Neutrophil (primary cell): Measurements from ENCODE around the gene TAF9.

Source experiments
- H3K27ac ChIP-seq: fragments of 200-600 bp; sonication (generic); 2 replicates; pipeline ENCODE4 v1.5.1; 2016; ENCODE audit warnings: mild to moderate bottlenecking, moderate library complexity
- H3K27me3 ChIP-seq: fragments of 200-600 bp; sonication (generic); 2 replicates; pipeline ENCODE4 v1.6.0; 2016; ENCODE audit warnings: mild to moderate bottlenecking
- H3K36me3 ChIP-seq: fragments of 200-600 bp; sonication (generic); 2 replicates; pipeline ENCODE4 v1.5.1; 2017
- H3K4me1 ChIP-seq, 2 experiments: fragments of 200-600 bp in 1 of 2; sonication (generic) in 1 of 2; 1 replicate in 1 of 2; 2 replicates in 1 of 2; pipeline versions ENCODE4 v1.5.1 to v1.6.1; 2013 to 2016; ENCODE audit warnings: low read depth in 1 of 2, low read length in 1 of 2, mild to moderate bottlenecking in 1 of 2, moderate library complexity in 1 of 2; ENCODE audit not compliant: control insufficient read depth in 1 of 2, insufficient read depth in 1 of 2
- H3K4me3 ChIP-seq, 2 experiments: fragments of 200-600 bp in 1 of 2; sonication (generic) in 1 of 2; 1 replicate in 1 of 2; 2 replicates in 1 of 2; pipeline ENCODE4 v1.5.1; 2013 to 2016; ENCODE audit warnings: low read depth in 1 of 2, low read length in 1 of 2, mild to moderate bottlenecking in 1 of 2, moderate library complexity in 1 of 2
- H3K9me3 ChIP-seq: fragments of 200-600 bp; sonication (generic); 2 replicates; pipeline ENCODE4 v1.5.1; 2016
- CTCF ChIP-seq: fragments of 200-600 bp; sonication (generic); IDR thresholded peaks from 2 replicates; pipeline ENCODE4 v1.5.1; 2016; ENCODE audit warnings: antibody characterized with exemption

TAF9 gene

DNA sequence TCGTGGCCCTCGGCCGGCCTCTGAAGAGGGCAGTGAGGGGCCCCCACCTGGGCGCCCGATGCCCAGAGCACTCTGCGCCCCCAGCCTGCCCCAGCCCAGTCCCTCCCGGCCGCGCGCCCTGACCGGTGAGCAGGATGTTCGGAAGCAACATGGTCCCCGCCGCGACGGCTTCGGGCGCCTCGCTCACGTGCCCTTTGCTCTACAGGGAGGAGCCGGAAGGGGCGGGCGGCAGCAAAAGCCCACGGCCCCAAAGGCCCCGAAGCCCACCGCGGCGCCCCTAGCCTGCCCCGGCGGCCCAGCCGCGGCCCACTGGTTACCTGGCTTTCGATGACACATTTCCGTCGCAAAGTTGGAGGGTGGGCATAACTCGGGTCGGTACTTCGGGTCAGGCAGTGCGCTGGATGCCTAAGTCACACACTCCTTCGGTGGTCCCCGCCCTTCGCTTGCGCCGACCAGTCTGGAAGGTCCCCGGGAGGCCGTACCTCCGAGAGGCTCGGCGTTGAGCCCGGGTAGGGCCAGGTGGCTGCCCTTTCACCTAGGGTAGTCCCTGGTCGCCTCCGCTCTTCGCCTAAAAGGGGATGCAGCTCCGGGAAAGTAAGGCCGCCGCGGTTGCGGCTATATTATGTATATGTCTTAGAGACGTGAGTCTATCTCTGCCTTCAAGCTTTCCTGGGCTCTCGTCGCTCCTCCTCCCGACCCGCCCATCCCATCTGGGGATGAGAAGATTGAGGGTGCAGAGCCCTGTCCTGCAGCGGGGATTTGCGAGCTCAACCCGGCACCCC lies at the start of gene TAF9, which contains the start of the genes AK6 and RAD17:
Gene TAF9 (minus strand): TSS at position 181 of the 782 bp plus-strand sequence. CDS start 3,783 bp downstream, outside the sequence.
Gene AK6 (minus strand): TSS at position 181 of the 782 bp plus-strand sequence. CDS start 30 bp downstream, at position 151.
Gene RAD17 (plus strand): TSS at position 479 of the 782 bp plus-strand sequence. CDS start 2,391 bp downstream, outside the sequence.
- peak within 1 kb of the TSS; percentile 99 for H3K27ac ChIP-seq
- H3K9me3 ChIP-seq = no peaks in the 10 kb centered on the region
- peaks cover 23 to 24% of the 10 kb centered on the region in 2 experiments for H3K4me1 ChIP-seq
- peaks cover 17% of the 10 kb centered on the region for H3K36me3 ChIP-seq
- H3K27me3 ChIP-seq = no peaks in the 10 kb centered on the region
- H3K4me3 ChIP-seq = peak within 1 kb of the TSS; percentile 86 to 98
- TF ChIP-seq CTCF = peak; percentile 28

GRCh38 chr5:69418554-69418953 lies 49.2 kb upstream of the TAF9 start:
- Histone ChIP-seq H3K27ac (no peak overlapping the region), H3K9me3 (no peaks in the 10 kb centered on the region), H3K27me3 (peaks cover 27% of the 10 kb centered on the region), H3K4me1 (peaks cover 6 to 12% of the 10 kb centered on the region in 2 experiments), H3K36me3 (no peaks in the 10 kb centered on the region), H3K4me3 (no peak overlapping the region)
- TF ChIP-seq CTCF = no peak

DNA sequence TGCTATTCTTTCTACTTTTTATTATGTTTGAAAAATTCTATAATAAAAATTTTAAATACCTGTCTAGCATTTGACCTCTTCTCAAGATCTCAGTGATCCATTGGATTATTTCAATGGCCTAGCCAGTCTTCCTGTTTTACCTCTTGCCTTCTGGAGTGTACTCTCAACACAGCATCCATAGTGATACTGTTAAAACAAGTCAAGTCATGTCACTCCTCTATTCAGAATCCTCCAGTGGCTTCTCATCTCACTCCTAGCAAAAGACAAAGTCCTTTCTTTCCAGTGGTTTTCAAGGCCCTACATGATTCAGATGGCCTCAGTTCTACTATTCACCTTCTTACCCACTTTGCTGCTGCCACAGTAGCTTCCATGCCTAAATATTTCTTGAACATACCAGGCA lies 47.4 kb upstream of the TAF9 start:
- peaks cover 6% of the 10 kb centered on the region for H3K36me3 ChIP-seq
- peaks cover 6 to 12% of the 10 kb centered on the region in 2 experiments for H3K4me1 ChIP-seq
- H3K27ac ChIP-seq = no peak overlapping the region
- no peak for TF ChIP-seq CTCF
- peaks cover 27% of the 10 kb centered on the region for H3K27me3 ChIP-seq
- H3K9me3 ChIP-seq = no peaks in the 10 kb centered on the region
- no peak overlapping the region for H3K4me3 ChIP-seq

GRCh38 chr5:69416180-69416579 lies 46.9 kb upstream of the TAF9 start:
- H3K9me3 ChIP-seq = no peaks in the 10 kb centered on the region
- peaks cover 27% of the 10 kb centered on the region for H3K27me3 ChIP-seq
- H3K27ac ChIP-seq = no peak overlapping the region
- H3K4me1 ChIP-seq = peaks cover 6 to 12% of the 10 kb centered on the region in 2 experiments
- no peak for TF ChIP-seq CTCF
- peaks cover 12% of the 10 kb centered on the region for H3K36me3 ChIP-seq
- H3K4me3 ChIP-seq = no peak overlapping the region

GRCh38 chr5:69415584-69415958 lies 46.3 kb upstream of the TAF9 start:
- peaks cover 6 to 12% of the 10 kb centered on the region in 2 experiments for H3K4me1 ChIP-seq
- H3K4me3 ChIP-seq = peak overlapping the region; percentile 60 to 74
- peaks cover 27% of the 10 kb centered on the region for H3K27me3 ChIP-seq
- no peaks in the 10 kb centered on the region for H3K9me3 ChIP-seq
- no peak for TF ChIP-seq CTCF
- H3K36me3 ChIP-seq = peaks cover 14% of the 10 kb centered on the region
- H3K27ac ChIP-seq = no peak overlapping the region
